ENCODE measurements around the gene ATP13A3.
A peak's percentile ranks its signal among the peaks of the same experiment; 100 is the strongest.

Gene ATP13A3

DNA sequence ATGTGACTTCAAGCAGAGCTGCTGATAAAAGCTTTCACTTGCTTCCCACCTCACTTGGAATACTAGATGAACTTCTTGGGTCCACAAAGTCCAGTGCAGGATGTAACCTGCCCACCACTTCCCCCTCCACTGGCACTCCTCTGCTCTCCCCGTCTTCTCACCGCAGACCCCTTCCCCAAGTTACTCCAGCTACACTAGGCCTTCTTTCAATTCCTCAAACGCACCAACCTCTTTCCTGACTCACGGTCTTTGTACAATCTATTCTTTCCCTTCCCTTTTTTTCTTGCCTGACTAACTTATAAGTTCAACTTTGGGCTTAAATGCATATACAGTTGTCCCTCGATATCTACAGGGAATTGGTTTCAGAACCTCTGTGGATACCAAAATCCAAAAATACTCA lies 5.2 kb upstream of the ATP13A3 start:
- peaks cover 18 to 59% (median 25%) of the 10 kb centered on the region in 4 experiments for H3K4me1 ChIP-seq (ENCODE audit: control extremely low read depth in 1 of 4, control insufficient read depth in 4 of 4, insufficient read depth in 4 of 4, low read length in 3 of 4)

DNA sequence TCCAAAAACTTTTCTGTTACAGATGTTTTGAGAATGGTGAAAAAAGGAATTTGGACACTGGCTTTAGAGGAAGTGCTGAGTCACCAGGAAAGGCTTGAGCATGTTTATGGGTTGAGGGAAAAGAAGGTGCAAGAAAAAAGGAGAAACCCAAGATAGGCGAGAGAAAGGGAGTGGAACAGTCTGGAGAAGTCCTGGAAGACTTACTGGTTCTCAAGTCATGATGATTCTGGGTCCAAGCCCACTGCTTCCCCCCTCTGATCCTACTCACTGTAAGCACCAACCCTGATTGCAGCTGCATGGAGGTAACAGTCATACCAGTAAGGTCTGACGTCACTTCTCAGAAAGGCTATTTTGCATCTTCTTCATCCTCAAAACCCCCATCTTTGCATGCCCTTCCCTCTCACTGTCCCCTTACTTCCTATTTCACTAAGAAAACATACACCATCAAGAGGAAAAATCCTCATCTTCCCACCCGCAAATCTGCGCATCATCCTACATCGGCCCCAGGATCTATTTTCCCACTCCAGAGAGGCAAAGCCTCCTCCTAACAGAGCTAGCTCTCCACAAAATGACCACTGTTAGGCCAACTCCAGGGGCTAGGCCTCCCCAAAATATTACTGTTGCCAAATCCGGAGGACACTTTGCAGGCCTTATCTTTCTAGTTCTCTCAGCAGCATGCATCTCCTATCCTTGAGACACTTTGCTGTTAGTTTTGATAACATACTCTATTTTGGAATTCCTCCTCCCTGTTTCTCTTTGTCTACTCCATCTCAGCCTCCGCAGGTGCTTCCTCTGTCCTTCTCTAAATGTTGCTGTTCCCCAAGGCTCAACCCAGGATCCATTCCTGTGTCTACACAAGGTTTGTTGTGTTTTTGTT lies 3.2 kb upstream of the ATP13A3 start:
- 85% methylated on average over 6 of the region's 7 CpGs for WGBS (ENCODE audit: insufficient coverage)
- H3K36me3 ChIP-seq (ENCODE audit: control insufficient read depth in 4 of 4, insufficient read depth in 4 of 4, low read length in 3 of 4): no peaks in the 10 kb centered on the region
- no peaks in the 10 kb centered on the region for H3K9me3 ChIP-seq (ENCODE audit: control extremely low read depth in 1 of 5, control insufficient read depth in 4 of 5, insufficient read depth in 2 of 5, low read depth in 1 of 5, low read length in 4 of 5)
- no peak overlapping the region for H3K4me3 ChIP-seq (ENCODE audit: control insufficient read depth in 1 of 7, extremely low read depth in 1 of 7, insufficient read depth in 4 of 7, low read depth in 2 of 7, low read length in 6 of 7)
- peaks cover 23 to 60% (median 29%) of the 10 kb centered on the region in 4 experiments for H3K4me1 ChIP-seq (ENCODE audit: control extremely low read depth in 1 of 4, control insufficient read depth in 4 of 4, insufficient read depth in 4 of 4, low read length in 3 of 4)
- POLR2A ChIA-PET: no interaction called here
- no peak overlapping the region for H3K27ac ChIP-seq (ENCODE audit: insufficient read depth in 1 of 2, low read depth in 1 of 2, low read length in 2 of 2, poor library complexity in 1 of 2, severe bottlenecking in 2 of 2)
- no peak for DNase-seq
- no peaks in the 10 kb centered on the region for H3K27me3 ChIP-seq (replicated peaks in 2 of 5; ENCODE audit: control insufficient read depth in 4 of 5, insufficient read depth in 5 of 5, low read length in 4 of 5)
- CTCF ChIA-PET: interaction anchor here (1.2 to 2.3 kb wide), 3 partner anchors 9 to 30 kb away, joined by 3 to 8 read pairs (median 3); no protein-coding TSS in a partner anchor

More for the DNA sequence above, 5.2 kb upstream of the ATP13A3 start:
- H3K27me3 ChIP-seq (replicated peaks in 2 of 5; ENCODE audit: control insufficient read depth in 4 of 5, insufficient read depth in 5 of 5, low read length in 4 of 5): no peaks in the 10 kb centered on the region
- ChIA-PET POLR2A (no interaction called here), CTCF (no interaction called here)
- 46% methylated on average over 4 of the region's 5 CpGs for WGBS (ENCODE audit: insufficient coverage)
- H3K9me3 ChIP-seq (ENCODE audit: control extremely low read depth in 1 of 5, control insufficient read depth in 4 of 5, insufficient read depth in 2 of 5, low read depth in 1 of 5, low read length in 4 of 5): no peaks in the 10 kb centered on the region
- no peaks in the 10 kb centered on the region for H3K36me3 ChIP-seq (ENCODE audit: control insufficient read depth in 4 of 4, insufficient read depth in 4 of 4, low read length in 3 of 4)
- no peak overlapping the region for H3K4me3 ChIP-seq (ENCODE audit: control insufficient read depth in 1 of 7, extremely low read depth in 1 of 7, insufficient read depth in 4 of 7, low read depth in 2 of 7, low read length in 6 of 7)
- no peak overlapping the region for H3K27ac ChIP-seq (ENCODE audit: insufficient read depth in 1 of 2, low read depth in 1 of 2, low read length in 2 of 2, poor library complexity in 1 of 2, severe bottlenecking in 2 of 2)
- peak in 1 of 3 donors; percentile 33 for DNase-seq

- Histone ChIP-seq H3K27ac (ENCODE audit: insufficient read depth in 1 of 2, low read depth in 1 of 2, low read length in 2 of 2, poor library complexity in 1 of 2, severe bottlenecking in 2 of 2) (no peak overlapping the region), H3K4me3 (ENCODE audit: control insufficient read depth in 1 of 7, extremely low read depth in 1 of 7, insufficient read depth in 4 of 7, low read depth in 2 of 7, low read length in 6 of 7) (peak overlapping the region in 6 of 7 experiments; percentile 46 to 85 (median 75)), H3K9me3 (ENCODE audit: control extremely low read depth in 1 of 5, control insufficient read depth in 4 of 5, insufficient read depth in 2 of 5, low read depth in 1 of 5, low read length in 4 of 5) (no peaks in the 10 kb centered on the region), H3K36me3 (ENCODE audit: control insufficient read depth in 4 of 4, insufficient read depth in 4 of 4, low read length in 3 of 4) (peaks cover 0 to 3% (median 1%) of the 10 kb centered on the region in 4 experiments), H3K4me1 (ENCODE audit: control extremely low read depth in 1 of 4, control insufficient read depth in 4 of 4, insufficient read depth in 4 of 4, low read length in 3 of 4) (peaks cover 23 to 67% (median 29%) of the 10 kb centered on the region in 4 experiments), H3K27me3 (replicated peaks in 2 of 5; ENCODE audit: control insufficient read depth in 4 of 5, insufficient read depth in 5 of 5, low read length in 4 of 5) (no peaks in the 10 kb centered on the region)
- ChIA-PET CTCF (interaction anchor here (0.7 to 2.3 kb wide), 4 partner anchors 10 to 86 kb away, joined by 3 to 8 read pairs (median 4); no protein-coding TSS in a partner anchor), POLR2A (interaction anchor here (0.8 kb wide), 1 partner anchor 89 kb away, joined by 3 read pairs; no protein-coding TSS in a partner anchor)
- WGBS (ENCODE audit: insufficient coverage): 74% methylated on average over 6 of the region's 10 CpGs
- peak in 2 of 3 donors; percentile 46 to 51 for DNase-seq
Measured at GRCh38 chr3:194488055-194488742, 1.4 kb upstream of the ATP13A3 start.

- ChIA-PET CTCF (interaction anchor here (0.8 to 2.3 kb wide), 4 partner anchors 9 to 86 kb away, joined by 3 to 8 read pairs (median 4); no protein-coding TSS in a partner anchor), POLR2A (interaction anchor here (0.8 kb wide), 1 partner anchor 90 kb away, joined by 3 read pairs; no protein-coding TSS in a partner anchor)
- Histone ChIP-seq H3K9me3 (ENCODE audit: control extremely low read depth in 1 of 5, control insufficient read depth in 4 of 5, insufficient read depth in 2 of 5, low read depth in 1 of 5, low read length in 4 of 5) (no peaks in the 10 kb centered on the region), H3K27ac (ENCODE audit: insufficient read depth in 1 of 2, low read depth in 1 of 2, low read length in 2 of 2, poor library complexity in 1 of 2, severe bottlenecking in 2 of 2) (peak overlapping the region in 1 of 2 experiments; percentile 62), H3K4me1 (ENCODE audit: control extremely low read depth in 1 of 4, control insufficient read depth in 4 of 4, insufficient read depth in 4 of 4, low read length in 3 of 4) (peaks cover 23 to 67% (median 29%) of the 10 kb centered on the region in 4 experiments), H3K36me3 (ENCODE audit: control insufficient read depth in 4 of 4, insufficient read depth in 4 of 4, low read length in 3 of 4) (peaks cover 0 to 5% (median 1%) of the 10 kb centered on the region in 4 experiments), H3K27me3 (replicated peaks in 2 of 5; ENCODE audit: control insufficient read depth in 4 of 5, insufficient read depth in 5 of 5, low read length in 4 of 5) (no peaks in the 10 kb centered on the region), H3K4me3 (ENCODE audit: control insufficient read depth in 1 of 7, extremely low read depth in 1 of 7, insufficient read depth in 4 of 7, low read depth in 2 of 7, low read length in 6 of 7) (peak overlapping the region; percentile 46 to 85 (median 75))
- peak; percentile 41 to 74 (median 65) for DNase-seq
- WGBS (ENCODE audit: insufficient coverage): 12% methylated on average over 44 of the region's 56 CpGs
Measured at GRCh38 chr3:194487289-194488054, 670 bp upstream of the ATP13A3 start.

DNA sequence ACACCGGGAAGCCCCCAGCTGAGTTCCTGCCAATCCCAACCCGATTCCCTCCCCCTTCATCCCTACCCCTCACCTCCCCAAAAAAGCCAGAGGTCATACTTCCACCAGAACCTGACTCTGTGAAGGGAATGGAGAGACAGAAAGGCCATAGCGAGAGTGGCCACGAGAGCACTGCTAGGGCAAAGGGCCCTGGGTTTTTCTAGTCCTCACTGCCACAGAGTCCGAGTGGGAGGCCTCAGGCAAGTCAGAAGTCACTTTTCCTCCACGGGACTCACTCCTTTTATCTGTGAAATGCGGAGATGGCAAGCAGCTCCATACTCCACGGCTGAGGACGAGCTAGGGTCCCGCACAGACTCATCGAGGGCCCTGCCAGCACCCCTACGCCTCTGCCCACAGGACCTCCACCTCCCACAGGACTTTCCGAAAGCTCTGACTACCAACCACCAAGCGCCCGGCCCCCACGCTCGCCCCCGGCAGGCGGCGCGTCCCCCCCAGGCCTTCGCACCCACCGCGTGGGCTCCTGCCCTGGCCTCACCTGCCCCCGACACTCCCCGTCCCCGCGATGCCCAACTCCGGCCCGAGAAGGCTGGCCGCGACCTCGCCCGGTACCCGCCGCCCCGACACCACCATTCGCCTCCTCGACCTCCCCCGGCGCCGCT lies 792 bp downstream of the ATP13A3 start:
- Histone ChIP-seq H3K4me1 (ENCODE audit: control extremely low read depth in 1 of 4, control insufficient read depth in 4 of 4, insufficient read depth in 4 of 4, low read length in 3 of 4) (peaks cover 17 to 64% (median 30%) of the 10 kb centered on the region in 4 experiments), H3K36me3 (ENCODE audit: control insufficient read depth in 4 of 4, insufficient read depth in 4 of 4, low read length in 3 of 4) (peaks cover 0 to 9% (median 1%) of the 10 kb centered on the region in 4 experiments), H3K4me3 (ENCODE audit: control insufficient read depth in 1 of 7, extremely low read depth in 1 of 7, insufficient read depth in 4 of 7, low read depth in 2 of 7, low read length in 6 of 7) (peak overlapping the region; percentile 31 to 87 (median 72)), H3K27me3 (replicated peaks in 2 of 5; ENCODE audit: control insufficient read depth in 4 of 5, insufficient read depth in 5 of 5, low read length in 4 of 5) (no peaks in the 10 kb centered on the region), H3K9me3 (ENCODE audit: control extremely low read depth in 1 of 5, control insufficient read depth in 4 of 5, insufficient read depth in 2 of 5, low read depth in 1 of 5, low read length in 4 of 5) (no peaks in the 10 kb centered on the region), H3K27ac (ENCODE audit: insufficient read depth in 1 of 2, low read depth in 1 of 2, low read length in 2 of 2, poor library complexity in 1 of 2, severe bottlenecking in 2 of 2) (peak overlapping the region in 1 of 2 experiments; percentile 75)
- peak; percentile 60 to 78 (median 73) for DNase-seq
- 0% methylated on average over 16 of the region's 42 CpGs for WGBS (ENCODE audit: insufficient coverage)
- ChIA-PET CTCF (interaction anchor here (0.9 to 1.9 kb wide), 9 partner anchors 12 to 96 kb away, joined by 3 to 7 read pairs (median 3); no protein-coding TSS in a partner anchor), POLR2A (no interaction called here)

- H3K4me1 ChIP-seq (ENCODE audit: control extremely low read depth in 1 of 4, control insufficient read depth in 4 of 4, insufficient read depth in 4 of 4, low read length in 3 of 4): peaks cover 17 to 60% (median 30%) of the 10 kb centered on the region in 4 experiments
Measured at GRCh38 chr3:194485468-194485880, 1.3 kb downstream of the ATP13A3 start.

More at GRCh38 chr3:194485468-194485880, 1.3 kb downstream of the ATP13A3 start:
- no peak for DNase-seq
- no peaks in the 10 kb centered on the region for H3K27me3 ChIP-seq (replicated peaks in 2 of 5; ENCODE audit: control insufficient read depth in 4 of 5, insufficient read depth in 5 of 5, low read length in 4 of 5)
- H3K27ac ChIP-seq (ENCODE audit: insufficient read depth in 1 of 2, low read depth in 1 of 2, low read length in 2 of 2, poor library complexity in 1 of 2, severe bottlenecking in 2 of 2): peak overlapping the region in 1 of 2 experiments; percentile 75
- no peaks in the 10 kb centered on the region for H3K9me3 ChIP-seq (ENCODE audit: control extremely low read depth in 1 of 5, control insufficient read depth in 4 of 5, insufficient read depth in 2 of 5, low read depth in 1 of 5, low read length in 4 of 5)
- peaks cover 0 to 9% (median 1%) of the 10 kb centered on the region in 4 experiments for H3K36me3 ChIP-seq (ENCODE audit: control insufficient read depth in 4 of 4, insufficient read depth in 4 of 4, low read length in 3 of 4)
- 30% methylated on average over 4 of the region's 6 CpGs for WGBS (ENCODE audit: insufficient coverage)
- H3K4me3 ChIP-seq (ENCODE audit: control insufficient read depth in 1 of 7, extremely low read depth in 1 of 7, insufficient read depth in 4 of 7, low read depth in 2 of 7, low read length in 6 of 7): peak overlapping the region in 6 of 7 experiments; percentile 65 to 87 (median 76)
- ChIA-PET CTCF (interaction anchor here (0.9 to 1.9 kb wide), 9 partner anchors 11 to 97 kb away, joined by 3 to 7 read pairs (median 3); no protein-coding TSS in a partner anchor), POLR2A (no interaction called here)

Data from common myeloid progenitor, CD34-positive (primary cell).